ENCODE results near the gene CNPY1.

- TF ChIP-seq CTCF (IDR thresholded peaks at IDR 0.05; ENCODE audit: insufficient read depth, low read depth, low read length) (no peak), EZH2 (IDR thresholded peaks at IDR 0.05; ENCODE audit: insufficient read depth, low read length) (no peak)
Observed at GRCh38 chr7:155495440-155496248, 50.7 kb downstream of the CNPY1 start.
